Fibroblast of lung (primary cell): ENCODE results near the gene ECHS1.

ENCODE experiments used
- CTCF ChIP-seq, 2 donors: IDR thresholded peaks in 1 of 2; conservative IDR thresholded peaks in 1 of 2; 1 replicate in 1 of 2; 2 replicates in 1 of 2; pipeline ENCODE4 v1.5.1; 2011 to 2012; ENCODE audit warnings: low read length in 2 of 2, control low read depth in 1 of 2, inconsistent platforms in 1 of 2, low read depth in 1 of 2, mild to moderate bottlenecking in 1 of 2
- EZH2 ChIP-seq: IDR thresholded peaks from 2 replicates; pipeline ENCODE4 v1.5.1; 2012; ENCODE audit warnings: low read length, control low read depth, mild to moderate bottlenecking; ENCODE audit errors: missing control alignments

DNA sequence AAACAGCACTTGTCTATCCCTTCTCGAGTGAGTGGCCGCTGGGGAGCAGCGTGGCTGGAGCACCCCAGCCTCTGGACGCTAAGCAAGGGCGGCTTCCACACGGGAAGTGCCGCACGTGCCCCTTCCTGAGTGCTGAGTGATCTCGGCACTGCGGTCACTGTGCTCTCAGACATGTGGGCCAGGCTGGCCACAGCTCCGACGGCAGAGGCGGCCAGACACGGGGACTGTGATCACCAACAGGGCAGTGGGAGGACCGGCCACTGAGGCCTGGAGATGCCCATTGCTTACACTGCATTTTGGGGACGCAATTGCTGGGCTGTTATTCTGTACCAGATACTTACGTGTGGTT, 7.0 kb downstream of the ECHS1 start:
- no peak for TF ChIP-seq CTCF (conservative IDR thresholded peaks at IDR 0.05 in 1 of 2, IDR thresholded peaks at IDR 0.05 in 1 of 2; ENCODE audit: low read depth in 1 of 2, low read length in 2 of 2)
- no peak for TF ChIP-seq EZH2
